Neuronal stem cell (in vitro differentiated cells): ENCODE measurements around the gene LRG1.

Experiments used
- DNase-seq: peaks from one replicate; pipeline ENCODE4 v3.0.0-alpha.2; 2013; ENCODE audit warnings: low spot score
- H2AFZ ChIP-seq: one replicate; pipeline ENCODE4 v1.6.1; 2013; ENCODE audit warnings: mild to moderate bottlenecking, low read length, inconsistent platforms
- H2AK5ac ChIP-seq: 2 replicates; pipeline ENCODE4 v1.6.1; 2013; ENCODE audit warnings: low read depth, mild to moderate bottlenecking, inconsistent platforms, low read length, moderate library complexity, mixed read lengths
- H2BK120ac ChIP-seq: 2 replicates; pipeline ENCODE4 v1.6.1; 2013; ENCODE audit warnings: low read depth, mild to moderate bottlenecking, inconsistent platforms, low read length, moderate library complexity, mixed read lengths
- H2BK12ac ChIP-seq: one replicate; pipeline ENCODE4 v1.6.1; 2013; ENCODE audit warnings: low read length, inconsistent platforms
- H2BK15ac ChIP-seq: 2 replicates; pipeline ENCODE4 v1.6.1; 2013; ENCODE audit warnings: mild to moderate bottlenecking, low read length, inconsistent platforms, mixed read lengths
- H2BK5ac ChIP-seq: one replicate; pipeline ENCODE4 v1.6.1; 2013; ENCODE audit warnings: inconsistent platforms, mild to moderate bottlenecking, low read length, moderate library complexity
- H3K14ac ChIP-seq: one replicate; pipeline ENCODE4 v1.6.1; 2013; ENCODE audit warnings: low read length, inconsistent platforms
- H3K18ac ChIP-seq: 2 replicates; pipeline ENCODE4 v1.6.1; 2013; ENCODE audit warnings: low read length, inconsistent platforms
- H3K23ac ChIP-seq: 2 replicates; pipeline ENCODE4 v1.6.1; 2013; ENCODE audit warnings: low read depth, mild to moderate bottlenecking, mixed read lengths, low read length, inconsistent platforms; ENCODE audit not compliant: poor library complexity
- H3K27ac ChIP-seq: replicated peaks from 3 replicates; pipeline ENCODE4 v1.5.1; 2013; ENCODE audit warnings: low read length, inconsistent platforms
- H3K27me3 ChIP-seq, 3 experiments: 2 replicates each; pipeline ENCODE4 v1.6.1; 2013; ENCODE audit warnings: low read length in 3 of 3, mild to moderate bottlenecking in 2 of 3, inconsistent platforms in 1 of 3, low read depth in 1 of 3, mixed read lengths in 1 of 3, moderate library complexity in 1 of 3; ENCODE audit not compliant: control insufficient read depth in 3 of 3, insufficient read depth in 3 of 3
- H3K36me3 ChIP-seq, 2 donors: replicated peaks in 1 of 2; 2 replicates each; pipeline ENCODE4 v1.6.1; 2013; ENCODE audit warnings: low read length in 2 of 2; ENCODE audit not compliant: control insufficient read depth in 2 of 2, insufficient read depth in 2 of 2
- H3K4ac ChIP-seq: 2 replicates; pipeline ENCODE4 v1.6.1; 2013; ENCODE audit warnings: inconsistent platforms, mild to moderate bottlenecking, low read length, moderate library complexity
- H3K4me1 ChIP-seq, 2 donors: 1 replicate in 1 of 2; 2 replicates in 1 of 2; pipeline ENCODE4 v1.6.1; 2013; ENCODE audit warnings: low read length in 2 of 2, low read depth in 1 of 2; ENCODE audit not compliant: control insufficient read depth in 2 of 2, insufficient read depth in 1 of 2
- H3K4me2 ChIP-seq: one replicate; pipeline ENCODE4 v1.6.1; 2013; ENCODE audit warnings: mild to moderate bottlenecking, low read length, inconsistent platforms; ENCODE audit not compliant: insufficient read depth, poor library complexity, severe bottlenecking
- H3K4me3 ChIP-seq, 2 donors: 2 replicates each; pipeline ENCODE4 v1.5.1; 2013; ENCODE audit warnings: low read length in 2 of 2, mild to moderate bottlenecking in 2 of 2, inconsistent platforms in 1 of 2, moderate library complexity in 1 of 2
- H3K79me1 ChIP-seq: one replicate; pipeline ENCODE4 v1.6.1; 2013; ENCODE audit warnings: low read depth, mild to moderate bottlenecking, inconsistent platforms, low read length, moderate library complexity
- H3K9ac ChIP-seq: one replicate; pipeline ENCODE4 v1.6.1; 2013; ENCODE audit warnings: mild to moderate bottlenecking, low read depth, low read length, inconsistent platforms; ENCODE audit not compliant: poor library complexity
- H3K9me3 ChIP-seq, 2 donors: replicated peaks in 1 of 2; 2 replicates each; pipeline versions ENCODE3 to v1.6.1; 2013; ENCODE audit warnings: low read length in 2 of 2, mild to moderate bottlenecking in 2 of 2, inconsistent platforms in 1 of 2, low read depth in 1 of 2, mixed read lengths in 1 of 2, moderate library complexity in 1 of 2; ENCODE audit not compliant: control insufficient read depth in 2 of 2, insufficient read depth in 1 of 2
- H4K8ac ChIP-seq: one replicate; pipeline ENCODE4 v1.6.1; 2013; ENCODE audit warnings: low read depth, mild to moderate bottlenecking, inconsistent platforms, low read length, moderate library complexity
- H4K91ac ChIP-seq: one replicate; pipeline ENCODE4 v1.6.1; 2013; ENCODE audit warnings: low read length, low read depth, mild to moderate bottlenecking, inconsistent platforms; ENCODE audit not compliant: poor library complexity
- WGBS, 2 donors: extraction: QIAGEN DNeasy Blood & Tissue Kit; methylation state at CpG; one replicate each; pipeline ENCODE4 v1.1.7; 2013; ENCODE audit warnings: missing lambda C conversion rate in 2 of 2, mixed read lengths in 1 of 2; ENCODE audit not compliant: insufficient read length in 2 of 2, insufficient replicate concordance in 1 of 2; ENCODE audit errors: extremely low coverage in 2 of 2; 5-methylcytosine and 5-hydroxymethylcytosine counted together

LRG1 gene

DNA sequence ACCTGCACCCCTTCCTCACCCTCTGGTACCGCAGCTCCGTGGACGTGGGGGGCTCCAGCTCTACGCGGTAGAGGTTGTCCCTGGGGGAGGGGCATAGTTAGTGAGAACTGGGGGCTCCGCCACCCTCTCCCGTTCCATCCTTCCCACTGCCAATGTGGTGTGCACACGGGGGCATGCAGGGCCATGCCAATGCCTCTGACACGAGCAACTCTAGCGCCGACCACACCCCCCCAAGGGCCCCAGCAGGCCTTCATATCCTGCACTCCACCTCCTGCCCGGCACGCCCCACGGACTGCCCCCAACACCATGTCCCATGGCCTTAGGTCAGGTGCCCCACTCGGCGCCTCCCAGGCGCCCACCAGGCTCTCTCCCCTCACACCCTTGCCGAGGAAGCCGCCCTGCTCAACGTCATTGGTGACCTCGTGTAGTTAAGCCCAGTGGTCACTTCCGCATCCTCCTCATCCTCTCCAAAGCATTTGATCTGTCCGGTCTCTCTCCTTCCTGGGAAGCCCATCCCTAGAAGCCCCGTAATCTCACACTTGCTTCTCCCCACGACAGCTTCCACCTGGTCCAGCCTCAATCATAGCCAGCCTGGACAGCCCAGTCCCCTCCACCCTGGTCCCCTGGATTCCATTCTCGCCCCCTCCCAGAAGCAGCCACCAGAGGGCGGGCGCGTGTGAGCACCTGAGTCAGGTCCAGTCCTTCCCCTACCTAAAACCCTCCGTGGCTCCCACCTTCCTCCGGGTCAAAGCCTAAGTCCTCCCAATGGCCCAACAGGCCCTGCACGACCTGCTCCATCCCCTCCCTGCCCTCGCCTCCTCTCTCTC is 17.5 kb upstream of the LRG1 start:
- peaks cover 0 to 2% (median 0%) of the 10 kb centered on the region in 3 experiments for H3K27me3 ChIP-seq
- DNase-seq = no peak
- H3K14ac ChIP-seq = no peak overlapping the region
- no peak overlapping the region for H4K8ac ChIP-seq
- no peaks in the 10 kb centered on the region for H3K4me1 ChIP-seq
- no peak overlapping the region for H3K4ac ChIP-seq
- H3K18ac ChIP-seq = peak overlapping the region; percentile 57
- H4K91ac ChIP-seq = no peak overlapping the region
- no peak overlapping the region for H2BK120ac ChIP-seq
- no peak overlapping the region for H2AFZ ChIP-seq
- no peaks in the 10 kb centered on the region for H3K9me3 ChIP-seq
- no peak overlapping the region for H3K4me3 ChIP-seq
- no peak overlapping the region for H3K4me2 ChIP-seq
- H2BK15ac ChIP-seq = no peak overlapping the region
- no peak overlapping the region for H2BK12ac ChIP-seq
- no peak overlapping the region for H3K27ac ChIP-seq
- no peak overlapping the region for H2BK5ac ChIP-seq
- no CpG with 5 or more reads among the region's 33 CpGs for WGBS, 2 donors
- peak overlapping the region; percentile 72 for H3K9ac ChIP-seq
- peaks cover 34 to 36% of the 10 kb centered on the region in 2 donors for H3K36me3 ChIP-seq
- H3K79me1 ChIP-seq = peaks cover 3% of the 10 kb centered on the region
- no peak overlapping the region for H3K23ac ChIP-seq
- peak overlapping the region; percentile 15 for H2AK5ac ChIP-seq

DNA sequence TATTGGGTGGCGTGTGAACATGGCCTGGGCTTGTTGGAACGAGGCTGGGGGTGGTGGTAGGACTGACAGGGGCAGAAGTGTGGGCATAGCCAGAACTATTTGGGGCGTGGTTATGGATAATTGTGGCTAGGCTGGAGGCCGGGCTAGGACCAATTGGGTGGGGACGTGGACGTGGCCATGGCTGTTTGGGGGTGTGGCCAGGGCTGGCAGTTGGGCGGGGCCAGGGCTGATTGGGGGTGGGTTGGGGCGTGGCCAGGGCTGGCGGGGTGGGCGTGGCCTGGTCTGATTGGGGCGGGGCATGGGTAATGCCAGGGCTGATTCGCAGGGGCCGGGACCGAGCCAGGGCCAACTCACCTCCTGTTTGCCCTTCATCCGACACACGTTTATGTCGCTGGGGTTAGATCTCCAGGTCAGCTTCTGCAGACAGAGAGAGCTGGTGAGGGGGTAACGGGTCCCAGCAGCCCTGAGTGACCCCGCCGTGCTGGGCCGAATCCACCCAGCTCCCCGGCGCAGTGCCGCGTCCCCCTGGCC is 16.8 kb upstream of the LRG1 start:
- no peak for DNase-seq

DNA sequence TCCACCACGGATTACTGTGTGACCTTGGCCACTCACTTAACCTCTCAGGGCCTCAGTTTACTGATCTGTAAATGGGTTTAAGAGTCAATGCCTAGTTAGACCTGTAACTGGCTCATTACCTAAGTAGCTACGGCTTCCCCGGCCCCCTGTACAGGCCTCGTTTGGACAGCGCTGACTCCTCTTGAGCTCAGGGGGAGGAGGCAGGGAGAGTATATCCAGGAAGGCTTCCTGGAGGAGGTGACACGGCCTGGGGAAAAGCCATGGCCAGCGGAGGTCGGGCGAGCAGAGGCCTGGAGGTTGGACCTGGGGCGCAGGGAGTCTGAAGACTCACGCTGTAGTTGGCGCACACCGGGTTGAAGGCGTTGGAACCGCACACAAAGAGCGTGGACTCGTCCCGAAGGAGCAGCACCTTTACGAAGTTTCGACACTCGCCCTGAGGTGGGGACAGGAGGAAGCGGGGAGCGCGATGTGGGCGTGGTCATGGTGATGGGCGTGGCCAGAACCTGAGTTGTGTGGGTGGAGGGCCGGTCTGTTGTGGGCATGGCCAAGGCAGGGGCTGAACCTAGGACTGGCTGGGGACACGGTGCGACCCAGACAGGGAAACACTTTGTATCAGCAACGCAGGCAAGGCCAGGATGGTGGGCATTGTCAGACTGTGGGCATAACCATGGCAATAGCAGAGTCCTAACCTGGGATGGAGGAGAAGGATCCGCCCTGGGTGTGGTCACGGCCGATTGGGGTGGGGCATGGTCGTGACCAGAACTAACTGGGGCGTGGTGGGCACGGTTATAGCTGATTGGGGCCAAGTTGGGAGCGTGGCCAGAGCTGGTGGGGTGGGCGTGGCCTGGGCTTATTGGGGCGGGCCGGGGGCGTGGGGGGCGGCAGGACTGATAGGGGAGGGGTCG is 16.1 kb upstream of the LRG1 start:
- H3K4ac ChIP-seq = no peak overlapping the region
- no CpG with 5 or more reads among the region's 43 CpGs for WGBS, 2 donors
- no peak overlapping the region for H3K18ac ChIP-seq
- H3K4me2 ChIP-seq = no peak overlapping the region
- no peak overlapping the region for H2AK5ac ChIP-seq
- H3K4me1 ChIP-seq = no peaks in the 10 kb centered on the region
- H3K36me3 ChIP-seq = peaks cover 40 to 44% of the 10 kb centered on the region in 2 donors
- H3K23ac ChIP-seq = no peak overlapping the region
- H3K27me3 ChIP-seq = peaks cover 0 to 2% (median 0%) of the 10 kb centered on the region in 3 experiments
- H4K91ac ChIP-seq = no peak overlapping the region
- no peak overlapping the region for H3K14ac ChIP-seq
- H3K9ac ChIP-seq = peak overlapping the region; percentile 30
- peak overlapping the region in 1 of 2 donors; percentile 26 for H3K4me3 ChIP-seq
- no peak overlapping the region for H2BK12ac ChIP-seq
- no peak overlapping the region for H2AFZ ChIP-seq
- H4K8ac ChIP-seq = no peak overlapping the region
- no peak overlapping the region for H3K27ac ChIP-seq
- no peak overlapping the region for H2BK120ac ChIP-seq
- no peak overlapping the region for H2BK5ac ChIP-seq
- DNase-seq = no peak
- H3K9me3 ChIP-seq = no peaks in the 10 kb centered on the region
- H2BK15ac ChIP-seq = no peak overlapping the region
- H3K79me1 ChIP-seq = peaks cover 3% of the 10 kb centered on the region

More for the DNA sequence above, 16.8 kb upstream of the LRG1 start:
- no peaks in the 10 kb centered on the region for H3K4me1 ChIP-seq
- no peak overlapping the region for H2BK15ac ChIP-seq
- no peak overlapping the region for H3K14ac ChIP-seq
- no peak overlapping the region for H3K4ac ChIP-seq
- H3K27me3 ChIP-seq = peaks cover 0 to 2% (median 0%) of the 10 kb centered on the region in 3 experiments
- no peak overlapping the region for H2BK120ac ChIP-seq
- H2BK5ac ChIP-seq = no peak overlapping the region
- no peaks in the 10 kb centered on the region for H3K9me3 ChIP-seq
- no peak overlapping the region for H2BK12ac ChIP-seq
- no peak overlapping the region for H4K8ac ChIP-seq
- H3K9ac ChIP-seq = peak overlapping the region; percentile 72
- no peak overlapping the region for H3K27ac ChIP-seq
- H4K91ac ChIP-seq = no peak overlapping the region
- no peak overlapping the region for H2AFZ ChIP-seq
- no peak overlapping the region for H3K23ac ChIP-seq
- H3K4me2 ChIP-seq = no peak overlapping the region
- no peak overlapping the region for H3K4me3 ChIP-seq
- peaks cover 3% of the 10 kb centered on the region for H3K79me1 ChIP-seq
- peak overlapping the region; percentile 57 for H3K18ac ChIP-seq
- no CpG with 5 or more reads among the region's 25 CpGs for WGBS, 2 donors
- H3K36me3 ChIP-seq = peaks cover 39 to 43% of the 10 kb centered on the region in 2 donors
- H2AK5ac ChIP-seq = peak overlapping the region; percentile 15
